DOHH2 (cell line): ENCODE data around the gene PKD2L2.

Experiments used
- CTCF ChIP-seq: fragments of 200-600 bp; sonication (generic); IDR thresholded peaks from one replicate; pipeline ENCODE4 v1.5.1; 2014; ENCODE audit warnings: antibody characterized with exemption, mild to moderate bottlenecking, low read depth, low read length; ENCODE audit not compliant: poor library complexity, severe bottlenecking
- EZH2phosphoT487 ChIP-seq: fragments of 200-600 bp; sonication (generic); IDR thresholded peaks from 2 replicates; pipeline ENCODE4 v1.6.1; 2017; ENCODE audit warnings: borderline replicate concordance, mild to moderate bottlenecking, antibody characterized with exemption, low read length, moderate library complexity, mixed read lengths

- TF ChIP-seq CTCF (no peak), EZH2phosphoT487 (no peak)
Measured at GRCh38 chr5:137896560-137896959, 7.3 kb downstream of the PKD2L2 start.
